ENCODE data around the gene CNTNAP2. TPM values are rescaled to one million over a fixed set of nuclear protein-coding genes. Genes with fewer than 3 reads are reported as not detected.

CNTNAP2 gene
- total and polyA plus RNA-seq, 4 experiments from 2014 or later, result 0.19 to 0.50 (median 0.20) TPM; not detected in 1

DNA sequence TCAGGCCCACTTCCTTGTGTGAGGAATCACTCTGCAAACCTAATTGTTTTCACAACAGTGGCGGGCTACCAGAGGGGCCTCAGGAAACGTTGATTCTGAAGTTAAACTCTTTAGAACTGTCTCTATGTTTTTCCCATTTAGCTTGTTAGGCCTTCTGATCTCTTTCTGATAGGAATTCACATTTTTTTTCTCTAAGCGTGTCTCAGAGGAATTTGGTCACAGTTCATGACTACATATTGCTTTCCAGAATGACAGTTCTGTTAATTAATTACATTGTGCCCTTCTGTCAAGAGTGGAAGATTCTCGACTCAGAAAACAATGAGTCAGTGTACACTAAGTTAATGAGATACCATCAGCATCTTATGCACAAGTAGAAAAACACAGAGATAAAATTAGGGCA is 2004.8 kb downstream of the CNTNAP2 start:
- peaks cover 0 to 9% (median 5%) of the 10 kb centered on the region in 8 donors for H3K9me3 Mint-ChIP-seq
- Histone ChIP-seq H3K9me3 (ENCODE audit: control insufficient read depth in 1 of 2, low read length in 2 of 2) (no peaks in the 10 kb centered on the region), H3K4me1 (ENCODE audit: insufficient read depth, low read length) (no peaks in the 10 kb centered on the region), H3K27me3 (ENCODE audit: insufficient read depth, low read length) (no peaks in the 10 kb centered on the region), H3K4me3 (ENCODE audit: low read length in 2 of 2) (no peak overlapping the region), H3K36me3 (ENCODE audit: insufficient read depth, low read length) (no peaks in the 10 kb centered on the region), H3K27ac (ENCODE audit: low read depth, low read length) (no peak overlapping the region)
- intact Hi-C loops (cut with micrococcal nuclease), result no loop called here
- H3K27ac Mint-ChIP-seq, result no peak overlapping the region
- no peak for DNase-seq
- CTCF ChIA-PET (ENCODE audit: partially characterized antibody), result no interaction called here
- no peaks in the 10 kb centered on the region for H3K36me3 Mint-ChIP-seq
- H3K4me1 Mint-ChIP-seq, result peaks cover 0 to under 1% (median 0%) of the 10 kb centered on the region in 4 donors
- H3K27me3 Mint-ChIP-seq, result peaks cover under 1 to 5% of the 10 kb centered on the region in 2 donors
- POLR2A ChIA-PET (ENCODE audit: partially characterized antibody), result no interaction called here
- no peak overlapping the region for H3K4me3 Mint-ChIP-seq

DNA sequence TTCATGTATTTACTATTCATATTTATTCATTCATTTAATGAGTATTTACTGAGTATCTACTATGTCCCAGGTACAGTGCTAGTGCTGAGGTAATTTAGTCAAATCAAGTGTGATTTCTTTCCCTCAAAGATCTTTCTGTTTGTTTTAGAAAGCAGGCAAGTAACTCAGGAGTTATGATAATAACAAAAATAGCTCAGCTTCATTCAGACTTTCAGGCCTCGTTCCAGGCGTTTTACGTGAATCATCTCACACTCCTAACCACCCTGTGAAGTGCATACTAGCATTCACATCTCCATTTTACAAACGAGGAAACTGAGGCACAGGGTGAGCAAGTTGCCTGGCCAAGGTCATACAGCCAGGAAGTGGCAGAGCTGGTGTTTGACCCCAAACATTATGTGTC is 2005.2 kb downstream of the CNTNAP2 start:
- Mint-ChIP-seq H3K27me3 (peaks cover 0 to 5% of the 10 kb centered on the region in 2 donors), H3K4me1 (no peaks in the 10 kb centered on the region), H3K36me3 (no peaks in the 10 kb centered on the region), H3K4me3 (no peak overlapping the region), H3K9me3 (peaks cover 0 to 11% (median 5%) of the 10 kb centered on the region in 8 donors), H3K27ac (no peak overlapping the region)
- H3K4me1 ChIP-seq (ENCODE audit: insufficient read depth, low read length), result no peaks in the 10 kb centered on the region
- DNase-seq, result no peak
- POLR2A ChIA-PET (ENCODE audit: partially characterized antibody), result no interaction called here
- intact Hi-C loops (cut with micrococcal nuclease), result no loop called here
- CTCF ChIA-PET (ENCODE audit: partially characterized antibody), result no interaction called here
- no peaks in the 10 kb centered on the region for H3K9me3 ChIP-seq (ENCODE audit: control insufficient read depth in 1 of 2, low read length in 2 of 2)
- no peak overlapping the region for H3K4me3 ChIP-seq (ENCODE audit: low read length in 2 of 2)
- no peaks in the 10 kb centered on the region for H3K27me3 ChIP-seq (ENCODE audit: insufficient read depth, low read length)
- H3K27ac ChIP-seq (ENCODE audit: low read depth, low read length), result no peak overlapping the region
- H3K36me3 ChIP-seq (ENCODE audit: insufficient read depth, low read length), result no peaks in the 10 kb centered on the region

DNA sequence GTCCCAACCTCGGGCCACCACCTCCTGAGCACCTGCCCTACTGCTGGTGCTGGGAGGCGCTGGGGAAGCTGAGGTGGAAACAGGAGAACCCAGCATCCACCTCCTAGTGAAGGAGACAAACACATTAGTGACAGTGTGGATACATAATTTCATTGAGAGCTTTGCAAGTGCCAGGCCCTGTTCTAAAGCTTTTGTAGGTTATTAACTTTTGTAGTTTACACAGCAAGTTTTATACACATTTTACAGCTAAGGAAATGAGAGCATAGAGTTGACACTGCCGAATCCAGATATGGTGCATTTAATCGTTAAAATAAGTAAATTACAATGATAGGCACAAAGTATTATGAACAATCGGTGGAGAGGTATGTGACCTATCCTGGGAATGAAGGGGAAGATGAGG is 2007.9 kb downstream of the CNTNAP2 start:
- Mint-ChIP-seq H3K9me3 (peaks cover 0 to 11% (median 5%) of the 10 kb centered on the region in 8 donors), H3K27me3 (peaks cover 0 to 2% of the 10 kb centered on the region in 2 donors), H3K36me3 (no peaks in the 10 kb centered on the region), H3K4me3 (no peak overlapping the region), H3K27ac (no peak overlapping the region), H3K4me1 (no peaks in the 10 kb centered on the region)
- H3K9me3 ChIP-seq (ENCODE audit: control insufficient read depth in 1 of 2, low read length in 2 of 2), result no peaks in the 10 kb centered on the region
- intact Hi-C loops (cut with micrococcal nuclease), result no loop called here
- no peaks in the 10 kb centered on the region for H3K4me1 ChIP-seq (ENCODE audit: insufficient read depth, low read length)
- ChIA-PET CTCF (ENCODE audit: partially characterized antibody) (no interaction called here), POLR2A (ENCODE audit: partially characterized antibody) (no interaction called here)
- H3K4me3 ChIP-seq (ENCODE audit: low read length in 2 of 2), result no peak overlapping the region
- DNase-seq, result no peak
- no peak overlapping the region for H3K27ac ChIP-seq (ENCODE audit: low read depth, low read length)
- H3K27me3 ChIP-seq (ENCODE audit: insufficient read depth, low read length), result no peaks in the 10 kb centered on the region
- no peaks in the 10 kb centered on the region for H3K36me3 ChIP-seq (ENCODE audit: insufficient read depth, low read length)

DNA sequence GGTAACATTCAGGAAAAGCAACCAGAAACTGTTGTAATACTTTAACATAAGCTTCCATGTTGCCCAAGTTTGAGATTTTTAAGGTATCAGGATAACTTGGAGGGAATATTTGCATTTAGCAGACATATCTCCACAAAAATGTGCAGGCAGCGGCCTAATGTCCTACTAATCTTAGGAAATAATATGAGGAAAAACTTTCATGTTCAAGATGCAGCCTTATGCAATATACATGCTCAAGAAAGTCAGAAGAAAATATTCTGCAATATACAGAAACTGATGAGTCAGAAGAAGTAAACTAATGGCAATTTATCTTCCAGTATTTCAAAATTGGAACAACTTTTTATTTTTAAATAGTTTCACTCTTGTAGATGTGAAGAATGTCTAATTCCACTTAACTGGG is 2010.8 kb downstream of the CNTNAP2 start:
- H3K4me3 ChIP-seq (ENCODE audit: low read length in 2 of 2), result no peak overlapping the region
- H3K36me3 ChIP-seq (ENCODE audit: insufficient read depth, low read length), result no peaks in the 10 kb centered on the region
- intact Hi-C loops (cut with micrococcal nuclease), result no loop called here
- no peaks in the 10 kb centered on the region for H3K27me3 ChIP-seq (ENCODE audit: insufficient read depth, low read length)
- H3K9me3 Mint-ChIP-seq, result peaks cover 0 to 11% (median 5%) of the 10 kb centered on the region in 8 donors
- peaks cover 1 to 2% of the 10 kb centered on the region in 2 donors for H3K27me3 Mint-ChIP-seq
- ChIA-PET POLR2A (ENCODE audit: partially characterized antibody) (no interaction called here), CTCF (ENCODE audit: partially characterized antibody) (no interaction called here)
- no peaks in the 10 kb centered on the region for H3K36me3 Mint-ChIP-seq
- no peak overlapping the region for H3K4me3 Mint-ChIP-seq
- no peak for DNase-seq
- H3K27ac Mint-ChIP-seq, result no peak overlapping the region
- no peaks in the 10 kb centered on the region for H3K4me1 Mint-ChIP-seq
- H3K4me1 ChIP-seq (ENCODE audit: insufficient read depth, low read length), result no peaks in the 10 kb centered on the region
- H3K27ac ChIP-seq (ENCODE audit: low read depth, low read length), result no peak overlapping the region
- H3K9me3 ChIP-seq (ENCODE audit: control insufficient read depth in 1 of 2, low read length in 2 of 2), result no peaks in the 10 kb centered on the region

DNA sequence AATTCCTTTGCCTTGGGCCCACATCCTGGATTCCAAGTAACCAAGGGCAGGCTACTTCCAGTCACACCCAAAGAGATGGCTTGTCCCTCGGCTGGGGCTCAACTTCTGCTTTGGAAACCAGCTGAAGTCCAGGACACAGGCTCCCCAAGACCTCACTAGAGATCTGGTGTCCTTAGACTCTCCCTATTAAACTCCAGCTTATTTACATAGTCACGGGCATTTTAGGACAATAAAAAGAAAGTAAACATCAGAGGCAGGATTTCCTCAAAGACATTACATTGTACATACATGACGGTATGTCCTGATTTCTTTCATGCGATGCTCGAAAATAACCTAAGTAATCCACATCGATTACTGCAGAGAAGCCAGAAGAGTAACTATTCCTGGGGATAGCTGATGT is 2012.4 kb downstream of the CNTNAP2 start:
- H3K9me3 ChIP-seq (ENCODE audit: control insufficient read depth in 1 of 2, low read length in 2 of 2), result no peaks in the 10 kb centered on the region
- no peak overlapping the region for H3K4me3 ChIP-seq (ENCODE audit: low read length in 2 of 2)
- peaks cover 0 to 11% (median 5%) of the 10 kb centered on the region in 8 donors for H3K9me3 Mint-ChIP-seq
- no peak overlapping the region for H3K27ac Mint-ChIP-seq
- H3K27ac ChIP-seq (ENCODE audit: low read depth, low read length), result no peak overlapping the region
- H3K36me3 ChIP-seq (ENCODE audit: insufficient read depth, low read length), result no peaks in the 10 kb centered on the region
- CTCF ChIA-PET (ENCODE audit: partially characterized antibody), result no interaction called here
- no peaks in the 10 kb centered on the region for H3K4me1 ChIP-seq (ENCODE audit: insufficient read depth, low read length)
- no peaks in the 10 kb centered on the region for H3K36me3 Mint-ChIP-seq
- no peak overlapping the region for H3K4me3 Mint-ChIP-seq
- H3K27me3 Mint-ChIP-seq, result peaks cover 2 to 3% of the 10 kb centered on the region in 2 donors
- H3K27me3 ChIP-seq (ENCODE audit: insufficient read depth, low read length), result no peaks in the 10 kb centered on the region
- intact Hi-C loops (cut with micrococcal nuclease), result no loop called here
- DNase-seq, result no peak
- POLR2A ChIA-PET (ENCODE audit: partially characterized antibody), result no interaction called here
- H3K4me1 Mint-ChIP-seq, result no peaks in the 10 kb centered on the region

DNA sequence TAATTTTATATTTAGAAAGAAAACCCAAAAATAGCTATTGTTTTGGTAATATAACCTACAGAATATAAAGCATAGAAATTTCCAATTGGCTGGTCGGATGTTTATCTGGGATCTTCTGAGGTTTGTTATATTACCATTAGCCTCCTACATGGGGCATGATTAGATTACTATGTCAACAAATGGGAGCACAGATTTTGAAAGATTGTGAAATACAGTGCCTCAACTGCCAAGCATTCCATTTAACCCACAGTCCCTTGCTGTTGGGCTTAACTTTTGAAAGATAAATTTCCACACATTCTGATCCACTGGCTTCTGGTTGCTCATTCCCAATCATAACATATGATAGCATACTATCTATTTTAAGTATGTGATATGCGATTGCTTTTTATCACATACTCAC is 2018.5 kb downstream of the CNTNAP2 start:
- CTCF ChIA-PET (ENCODE audit: partially characterized antibody), result no interaction called here
- Mint-ChIP-seq H3K27ac (no peak overlapping the region), H3K4me3 (no peak overlapping the region), H3K9me3 (peaks cover 0 to 7% (median 2%) of the 10 kb centered on the region in 8 donors), H3K36me3 (peaks cover 0 to 1% of the 10 kb centered on the region in 2 donors), H3K4me1 (no peaks in the 10 kb centered on the region), H3K27me3 (peaks cover 0 to 5% of the 10 kb centered on the region in 2 donors)
- Histone ChIP-seq H3K4me3 (ENCODE audit: low read length in 2 of 2) (no peak overlapping the region), H3K4me1 (ENCODE audit: insufficient read depth, low read length) (no peaks in the 10 kb centered on the region), H3K36me3 (ENCODE audit: insufficient read depth, low read length) (no peaks in the 10 kb centered on the region), H3K9me3 (ENCODE audit: control insufficient read depth in 1 of 2, low read length in 2 of 2) (no peaks in the 10 kb centered on the region), H3K27me3 (ENCODE audit: insufficient read depth, low read length) (no peaks in the 10 kb centered on the region), H3K27ac (ENCODE audit: low read depth, low read length) (no peak overlapping the region)
- no peak for DNase-seq
- intact Hi-C loops (cut with micrococcal nuclease), result no loop called here
- POLR2A ChIA-PET (ENCODE audit: partially characterized antibody), result no interaction called here

DNA sequence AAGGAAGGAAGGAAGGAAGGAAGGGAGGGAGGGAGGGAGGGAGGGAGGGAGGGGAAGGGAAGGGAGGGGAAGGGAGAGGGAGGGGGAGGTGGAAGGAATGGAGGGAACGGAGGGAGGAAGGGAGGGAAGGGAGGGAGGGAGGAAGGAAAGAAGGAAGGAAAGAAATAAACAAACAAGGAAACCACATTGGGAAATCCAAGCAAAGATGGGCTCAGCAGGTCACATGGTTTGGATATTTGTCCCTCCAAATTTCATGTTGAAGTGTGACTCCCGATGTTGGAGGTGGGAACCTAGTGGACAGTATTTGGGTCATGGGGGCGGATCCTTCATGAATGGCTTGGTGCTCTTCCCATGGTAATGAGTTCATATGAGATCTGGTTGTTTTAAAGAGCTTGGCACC is 2019.4 kb downstream of the CNTNAP2 start:
- H3K36me3 ChIP-seq (ENCODE audit: insufficient read depth, low read length), result no peaks in the 10 kb centered on the region
- no peak overlapping the region for H3K27ac Mint-ChIP-seq
- H3K4me3 Mint-ChIP-seq, result no peak overlapping the region
- DNase-seq, result no peak
- ChIA-PET CTCF (ENCODE audit: partially characterized antibody) (no interaction called here), POLR2A (ENCODE audit: partially characterized antibody) (no interaction called here)
- peaks cover 0 to 1% of the 10 kb centered on the region in 2 donors for H3K36me3 Mint-ChIP-seq
- peaks cover 0 to 5% of the 10 kb centered on the region in 2 donors for H3K27me3 Mint-ChIP-seq
- H3K4me1 ChIP-seq (ENCODE audit: insufficient read depth, low read length), result no peaks in the 10 kb centered on the region
- no peak overlapping the region for H3K27ac ChIP-seq (ENCODE audit: low read depth, low read length)
- H3K9me3 ChIP-seq (ENCODE audit: control insufficient read depth in 1 of 2, low read length in 2 of 2), result no peaks in the 10 kb centered on the region
- intact Hi-C loops (cut with micrococcal nuclease), result no loop called here
- no peaks in the 10 kb centered on the region for H3K4me1 Mint-ChIP-seq
- H3K4me3 ChIP-seq (ENCODE audit: low read length in 2 of 2), result no peak overlapping the region
- peaks cover 0 to 11% (median 2%) of the 10 kb centered on the region in 8 donors for H3K9me3 Mint-ChIP-seq
- no peaks in the 10 kb centered on the region for H3K27me3 ChIP-seq (ENCODE audit: insufficient read depth, low read length)
